K562 (cell line): ENCODE data around the gene KLHL35. TPM values are rescaled to one million over a fixed set of nuclear protein-coding genes. Genes with fewer than 3 reads are reported as not detected.

ENCODE experiments used
- ARID3A ChIP-seq: IDR thresholded peaks from 2 replicates; pipeline ENCODE4 v1.6.1; 2012; ENCODE audit warnings: low read depth, low read length, improper control_type of control experiment, borderline replicate concordance
- LARP7 ChIP-seq: fragments of 450-650 bp; IDR thresholded peaks from 2 replicates; pipeline ENCODE4 v1.6.1; 2016
- MTF1 ChIP-seq: fragments of 250-450 bp; sonication (Bioruptor Pico); IDR thresholded peaks from 2 replicates; pipeline ENCODE4 v1.9.0; 2021; ENCODE audit warnings: moderate library complexity, mild to moderate bottlenecking, inconsistent platforms, borderline replicate concordance
- PHF8 ChIP-seq: fragments of 200-600 bp; sonication (generic); IDR thresholded peaks from 2 replicates; pipeline ENCODE4 v1.6.1; 2012; ENCODE audit warnings: mixed run types, mild to moderate bottlenecking, inconsistent platforms, low read length, moderate library complexity, borderline replicate concordance
- SMARCA4 ChIP-seq: fragments of 450-650 bp; IDR thresholded peaks from 2 replicates; pipeline ENCODE4 v1.6.1; 2016
- SMARCA5 ChIP-seq: fragments of 450-650 bp; IDR thresholded peaks from 2 replicates; pipeline ENCODE4 v1.6.1; 2016
- SREBF2 ChIP-seq: sonication (generic); formaldehyde crosslinking; IDR thresholded peaks from 2 replicates; pipeline ENCODE4 v1.4.0; 2020; ENCODE audit warnings: mild to moderate bottlenecking, missing genetic modification reagents
- TCF7 ChIP-seq: sonication (generic); IDR thresholded peaks from 2 replicates; pipeline ENCODE4 v1.6.1; 2016; ENCODE audit warnings: antibody characterized with exemption, borderline replicate concordance
- TRIM25 ChIP-seq: fragments of 450-650 bp; IDR thresholded peaks from 2 replicates; pipeline ENCODE4 v1.7.0; 2016; ENCODE audit warnings: borderline replicate concordance
- YBX1 ChIP-seq: fragments of 450-650 bp; IDR thresholded peaks from 2 replicates; pipeline ENCODE4 v1.7.1; 2016; ENCODE audit warnings: mild to moderate bottlenecking
- ZNF175 ChIP-seq: fragments of 200-800 bp; sonication (Bioruptor generic); IDR thresholded peaks from 2 replicates; pipeline ENCODE4 v1.6.1; 2016; ENCODE audit warnings: low read depth, mild to moderate bottlenecking, missing genetic modification characterization, missing compliant biosample characterization
- ZNF24 ChIP-seq: fragments of 450-650 bp; IDR thresholded peaks from 2 replicates; pipeline ENCODE4 v1.6.1; 2016
- ZNF41 ChIP-seq: fragments of 250-450 bp; sonication (Bioruptor Pico); conservative IDR thresholded peaks from 2 replicates; pipeline ENCODE4 v1.4.0; 2020; ENCODE audit warnings: mild to moderate bottlenecking
- polyA plus RNA-seq, 8 experiments: library from polyadenylated mRNA; depleted of rRNA in 4 of 8; stranded (reverse) in 5 of 8; unstranded in 3 of 8; fragments of >200 nt; fragmentation: Nextera tagmentation in 2 of 8; fragmentation: Illumina TruSeq in 1 of 8; extraction: Ambion mirVana in 2 of 8; extraction: Trizol in 1 of 8; gene quantifications; 2 replicates each; pipeline versions ENCODE4 v1.2.1 to v1.2.3, GENCODE V29; 2011 to 2014; ENCODE audit warnings: inconsistent platforms in 1 of 8, missing spikeins in 1 of 8
- total RNA-seq, 7 experiments: library from RNA; depleted of rRNA in 6 of 7; stranded (reverse); fragments of >200 nt in 6 of 7; fragmentation: Illumina TruSeq in 2 of 7; extraction: Trizol in 2 of 7; gene quantifications; 2 replicates each; pipeline versions ENCODE4 v1.2.1 to v1.2.3, GENCODE V29; 2011 to 2021; ENCODE audit warnings: low replicate concordance in 1 of 7
- TF ChIP-seq, protein P1 (sequence below): IDR thresholded peaks from 3 replicates; pipeline ENCODE4 v1.6.1; 2011; ENCODE audit warnings: borderline replicate concordance, mild to moderate bottlenecking; ENCODE audit not compliant: insufficient read length, insufficient read depth
- TF ChIP-seq, protein P2 (sequence below), 2 experiments: fragments of 450-650 bp; IDR thresholded peaks; 2 replicates each; pipeline ENCODE4 v1.6.1; 2016
- TF ChIP-seq, protein P3 (sequence below): fragments of 250-450 bp; sonication (Bioruptor Pico); IDR thresholded peaks from 2 replicates; pipeline ENCODE4 v1.4.0; 2020; ENCODE audit warnings: mild to moderate bottlenecking

The KLHL35 gene
- total and polyA plus RNA-seq, 9 of the 15 experiments (the other 6 are each of a cell fraction or from before 2014, with no cell fraction given) = not detected

DNA sequence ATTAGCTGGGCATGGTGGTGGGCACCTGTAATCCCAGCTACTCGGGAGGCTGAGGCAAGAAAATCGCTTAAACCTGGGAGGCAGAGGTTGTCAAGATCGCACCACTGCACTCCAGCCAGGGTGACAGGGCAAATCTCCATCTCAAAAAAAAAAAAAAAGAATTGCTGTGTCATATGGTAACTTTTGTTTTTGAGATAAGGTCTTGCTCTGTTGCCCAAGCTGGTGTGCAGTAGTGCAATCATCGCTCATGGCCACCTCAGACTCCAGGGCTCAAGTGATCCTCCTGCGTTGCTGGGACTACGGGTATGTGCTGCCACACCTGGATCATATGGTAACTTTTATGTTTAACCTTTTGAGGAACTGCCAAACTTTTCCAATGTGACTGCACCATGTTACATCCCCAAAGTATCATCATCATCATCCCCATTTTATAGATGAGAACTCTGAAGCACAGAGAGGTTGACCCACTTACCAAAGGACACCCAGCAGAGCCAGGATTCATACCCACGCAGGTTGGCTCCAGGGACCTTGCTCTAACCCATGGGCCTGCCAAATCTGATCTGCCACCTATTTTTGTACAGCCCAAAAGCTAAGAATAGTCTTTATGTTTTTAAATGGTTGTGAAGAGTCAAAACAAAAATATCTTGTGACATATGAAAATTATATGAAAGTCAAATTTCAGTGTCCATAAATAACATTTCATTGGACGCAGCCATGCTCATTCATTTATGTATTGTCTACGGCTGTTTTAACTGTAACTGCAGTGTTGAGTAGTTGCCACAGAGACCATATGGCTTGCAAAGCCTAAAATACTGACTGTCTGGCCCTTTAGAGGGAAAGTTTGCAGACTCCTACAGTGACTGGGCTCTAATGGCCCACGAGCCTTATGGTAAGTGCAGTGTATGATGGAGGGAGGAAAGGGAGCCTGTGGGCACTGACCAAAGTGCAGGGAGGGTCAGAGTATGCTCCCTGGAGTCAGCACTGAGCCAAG, 47.5 kb upstream of the KLHL35 start (continued):
- TF ChIP-seq, protein P1, sequence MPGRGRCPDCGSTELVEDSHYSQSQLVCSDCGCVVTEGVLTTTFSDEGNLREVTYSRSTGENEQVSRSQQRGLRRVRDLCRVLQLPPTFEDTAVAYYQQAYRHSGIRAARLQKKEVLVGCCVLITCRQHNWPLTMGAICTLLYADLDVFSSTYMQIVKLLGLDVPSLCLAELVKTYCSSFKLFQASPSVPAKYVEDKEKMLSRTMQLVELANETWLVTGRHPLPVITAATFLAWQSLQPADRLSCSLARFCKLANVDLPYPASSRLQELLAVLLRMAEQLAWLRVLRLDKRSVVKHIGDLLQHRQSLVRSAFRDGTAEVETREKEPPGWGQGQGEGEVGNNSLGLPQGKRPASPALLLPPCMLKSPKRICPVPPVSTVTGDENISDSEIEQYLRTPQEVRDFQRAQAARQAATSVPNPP = no peak
- TF ChIP-seq YBX1 (no peak), TCF7 (no peak), ZNF175 (CRISPR knock-in tag) (0 out of 2 replicates have a peak, but pooled peaks have one; percentile 22), ZNF24 (peak; percentile 57; the same call in 1 of the 2 replicates), PHF8 (no peak), SMARCA4 (peak; percentile 94), ZNF41 (CRISPR knock-in tag) (no peak), SREBF2 (CRISPR knock-in tag) (no peak), LARP7 (no peak), SMARCA5 (peak; percentile 99), TRIM25 (no peak), ARID3A (no peak; the same call in 1 of the 2 replicates), MTF1 (CRISPR knock-in tag) (no peak)
- TF ChIP-seq, protein P2, sequence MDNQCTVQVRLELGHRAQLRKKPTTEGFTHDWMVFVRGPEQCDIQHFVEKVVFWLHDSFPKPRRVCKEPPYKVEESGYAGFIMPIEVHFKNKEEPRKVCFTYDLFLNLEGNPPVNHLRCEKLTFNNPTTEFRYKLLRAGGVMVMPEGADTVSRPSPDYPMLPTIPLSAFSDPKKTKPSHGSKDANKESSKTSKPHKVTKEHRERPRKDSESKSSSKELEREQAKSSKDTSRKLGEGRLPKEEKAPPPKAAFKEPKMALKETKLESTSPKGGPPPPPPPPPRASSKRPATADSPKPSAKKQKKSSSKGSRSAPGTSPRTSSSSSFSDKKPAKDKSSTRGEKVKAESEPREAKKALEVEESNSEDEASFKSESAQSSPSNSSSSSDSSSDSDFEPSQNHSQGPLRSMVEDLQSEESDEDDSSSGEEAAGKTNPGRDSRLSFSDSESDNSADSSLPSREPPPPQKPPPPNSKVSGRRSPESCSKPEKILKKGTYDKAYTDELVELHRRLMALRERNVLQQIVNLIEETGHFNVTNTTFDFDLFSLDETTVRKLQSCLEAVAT (IDR thresholded peaks at IDR 0.05) = 0 out of 4 replicates have a peak, but pooled peaks of 1 of the 2 experiments have one; percentile 31
- TF ChIP-seq, protein P3, sequence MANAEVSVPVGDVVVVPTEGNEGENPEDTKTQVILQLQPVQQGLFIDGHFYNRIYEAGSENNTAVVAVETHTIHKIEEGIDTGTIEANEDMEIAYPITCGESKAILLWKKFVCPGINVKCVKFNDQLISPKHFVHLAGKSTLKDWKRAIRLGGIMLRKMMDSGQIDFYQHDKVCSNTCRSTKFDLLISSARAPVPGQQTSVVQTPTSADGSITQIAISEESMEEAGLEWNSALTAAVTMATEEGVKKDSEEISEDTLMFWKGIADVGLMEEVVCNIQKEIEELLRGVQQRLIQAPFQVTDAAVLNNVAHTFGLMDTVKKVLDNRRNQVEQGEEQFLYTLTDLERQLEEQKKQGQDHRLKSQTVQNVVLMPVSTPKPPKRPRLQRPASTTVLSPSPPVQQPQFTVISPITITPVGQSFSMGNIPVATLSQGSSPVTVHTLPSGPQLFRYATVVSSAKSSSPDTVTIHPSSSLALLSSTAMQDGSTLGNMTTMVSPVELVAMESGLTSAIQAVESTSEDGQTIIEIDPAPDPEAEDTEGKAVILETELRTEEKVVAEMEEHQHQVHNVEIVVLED (CRISPR knock-in tag) = no peak
